HepG2 (cell line): ENCODE results near the gene LARP4. TPM values are rescaled to one million over a fixed set of nuclear protein-coding genes. Genes with fewer than 3 reads are reported as not detected.

Experiments used
- CHCHD3 ChIP-seq: sonication (generic); formaldehyde crosslinking; IDR thresholded peaks from 2 replicates; pipeline ENCODE4 v1.8.0; 2022; ENCODE audit warnings: mild to moderate bottlenecking, missing genetic modification reagents, moderate library complexity
- DPF2 ChIP-seq: sonication (generic); formaldehyde crosslinking; IDR thresholded peaks from 2 replicates; pipeline ENCODE4 v1.4.0; 2020; ENCODE audit warnings: mild to moderate bottlenecking, low read depth, missing genetic modification reagents, borderline replicate concordance
- ERF ChIP-seq: IDR thresholded peaks from 2 replicates; pipeline ENCODE4 v1.6.1; 2018; ENCODE audit warnings: missing biosample characterization, missing genetic modification reagents
- GATAD2A ChIP-seq: IDR thresholded peaks from 2 replicates; pipeline ENCODE4 v1.6.1; 2016
- HMGXB4 ChIP-seq, 2 experiments: sonication (generic) in 1 of 2; formaldehyde crosslinking in 1 of 2; IDR thresholded peaks; 2 replicates each; pipeline versions ENCODE4 v1.4.0 to v1.6.1; 2018 to 2020; ENCODE audit warnings: missing genetic modification reagents in 2 of 2, borderline replicate concordance in 1 of 2, low read depth in 1 of 2, mild to moderate bottlenecking in 1 of 2, missing biosample characterization in 1 of 2
- MIER2 ChIP-seq: IDR thresholded peaks from 2 replicates; pipeline ENCODE4 v1.6.1; 2016; ENCODE audit warnings: missing biosample characterization, missing genetic modification reagents
- NCOR1 ChIP-seq: fragments of 200-600 bp; sonication (generic); IDR thresholded peaks from 2 replicates; pipeline ENCODE4 v1.7.0; 2017; ENCODE audit warnings: antibody characterized with exemption, low read length, borderline replicate concordance
- PITX1 ChIP-seq: sonication (generic); formaldehyde crosslinking; IDR thresholded peaks from 2 replicates; pipeline ENCODE4 v1.5.1; 2020; ENCODE audit warnings: mild to moderate bottlenecking, missing genetic modification reagents
- POGZ ChIP-seq: sonication (generic); formaldehyde crosslinking; IDR thresholded peaks from 2 replicates; pipeline ENCODE4 v1.4.0; 2020; ENCODE audit warnings: mild to moderate bottlenecking, missing genetic modification reagents
- POLR2AphosphoS5 ChIP-seq: IDR thresholded peaks from 2 replicates; pipeline ENCODE4 v1.6.1; 2012; ENCODE audit warnings: low read depth, low read length
- PPARG ChIP-seq: conservative IDR thresholded peaks from 2 replicates; pipeline ENCODE4 v1.6.1; 2016; ENCODE audit warnings: missing biosample characterization, missing genetic modification reagents
- RAD21 ChIP-seq: fragments of 450-650 bp; formaldehyde crosslinking; IDR thresholded peaks from 2 replicates; pipeline ENCODE4 v1.5.0; 2020; ENCODE audit warnings: mild to moderate bottlenecking
- ZGPAT ChIP-seq: IDR thresholded peaks from 2 replicates; pipeline ENCODE4 v1.6.1; 2016; ENCODE audit warnings: mild to moderate bottlenecking
- ZNF337 ChIP-seq: sonication (generic); formaldehyde crosslinking; IDR thresholded peaks from 2 replicates; pipeline ENCODE4 v1.5.1; 2020; ENCODE audit warnings: missing genetic modification reagents, low read depth, mild to moderate bottlenecking, borderline replicate concordance
- ZNF574 ChIP-seq: sonication (generic); formaldehyde crosslinking; IDR thresholded peaks from 2 replicates; pipeline ENCODE4 v1.4.0; 2020; ENCODE audit warnings: missing genetic modification reagents
- ZNF605 ChIP-seq: sonication (generic); formaldehyde crosslinking; IDR thresholded peaks from 2 replicates; pipeline ENCODE4 v1.8.0; 2022; ENCODE audit warnings: mild to moderate bottlenecking, missing genetic modification reagents
- ZNF770 ChIP-seq: sonication (generic); formaldehyde crosslinking; IDR thresholded peaks from 2 replicates; pipeline ENCODE4 v1.5.0; 2020; ENCODE audit warnings: mild to moderate bottlenecking, missing genetic modification reagents
- polyA plus RNA-seq, 8 experiments: library from polyadenylated mRNA; depleted of rRNA in 3 of 8; stranded (reverse) in 7 of 8; unstranded in 1 of 8; fragments of >200 nt; fragmentation: Illumina TruSeq in 4 of 8; extraction: Trizol in 4 of 8; gene quantifications; 2 replicates each; pipeline versions ENCODE4 v1.2.1 to v1.2.3, GENCODE V29; 2011 to 2016; ENCODE audit warnings: low read depth in 4 of 8, missing spikeins in 1 of 8, mixed read lengths in 1 of 8; ENCODE audit not compliant: insufficient read depth in 1 of 8
- total RNA-seq, 5 experiments: library from RNA; depleted of rRNA; stranded (reverse); fragments of >200 nt; fragmentation: Illumina TruSeq; extraction: Trizol; gene quantifications; 2 replicates each; pipeline ENCODE4 v1.2.3, GENCODE V29; 2016; ENCODE audit warnings: low read depth in 1 of 5

LARP4 gene
- total and polyA plus RNA-seq, 2 of the 13 experiments (the other 11 are each of a cell fraction or from before 2014, with no cell fraction given) = 16.4 to 42.7 TPM

GRCh38 chr12:50527359-50527726, 126.7 kb downstream of the LARP4 start (continued):
- TF ChIP-seq ERF = peak; percentile 6; the same call in 1 of the 2 replicates
- 0 out of 2 replicates have a peak, but pooled peaks have one; percentile 8 for TF ChIP-seq DPF2 (CRISPR knock-in tag)
- TF ChIP-seq NCOR1 = 0 out of 2 replicates have a peak, but pooled peaks have one; percentile 4
- 0 out of 2 replicates have a peak, but pooled peaks have one; percentile 19 for TF ChIP-seq ZNF337
- TF ChIP-seq HMGXB4 (CRISPR knock-in tag; IDR thresholded peaks at IDR 0.05; ENCODE audit: borderline replicate concordance in 1 of 2, low read depth in 1 of 2) = 0 out of 4 replicates have a peak, but pooled peaks of 1 of the 2 experiments have one; percentile 4
- no peak for TF ChIP-seq POLR2AphosphoS5
- no peak for TF ChIP-seq PITX1 (CRISPR knock-in tag)
- TF ChIP-seq ZGPAT (CRISPR knock-in tag) = 0 out of 2 replicates have a peak, but pooled peaks have one; percentile 13
- peak; percentile 100 for TF ChIP-seq ZNF770
- TF ChIP-seq CHCHD3 (CRISPR knock-in tag) = no peak
- 0 out of 2 replicates have a peak, but pooled peaks have one; percentile 27 for TF ChIP-seq ZNF605 (CRISPR knock-in tag)
- 0 out of 2 replicates have a peak, but pooled peaks have one; percentile 4 for TF ChIP-seq RAD21 (CRISPR knock-in tag)
- peak; percentile 11; the same call in 1 of the 2 replicates for TF ChIP-seq GATAD2A
- peak; percentile 18; the same call in 1 of the 2 replicates for TF ChIP-seq POGZ (CRISPR knock-in tag)
- 0 out of 2 replicates have a peak, but pooled peaks have one; percentile 29 for TF ChIP-seq ZNF574 (CRISPR knock-in tag)
- TF ChIP-seq MIER2 (CRISPR knock-in tag) = 0 out of 2 replicates have a peak, but pooled peaks have one; percentile 2
- TF ChIP-seq PPARG (CRISPR knock-in tag) = no peak
